Cardiac fibroblast (primary cell): Measurements from ENCODE around the gene PITX1.

Source experiments
- DNase-seq, 2 donors: peaks; one replicate each; pipeline versions ENCODE4 v3.0.0 to v3.0.0-alpha.2; 2010; ENCODE audit warnings: low read depth in 2 of 2
- H3K4me3 ChIP-seq, 2 donors: replicated peaks in 1 of 2; 1 replicate in 1 of 2; 2 replicates in 1 of 2; pipeline ENCODE4 v1.5.1; 2011; ENCODE audit warnings: low read depth in 2 of 2, low read length in 2 of 2, mild to moderate bottlenecking in 2 of 2, moderate library complexity in 1 of 2
- TF ChIP-seq, protein P1 (sequence below): IDR thresholded peaks from one replicate; pipeline ENCODE4 v1.5.1; 2011; ENCODE audit warnings: low read depth, mild to moderate bottlenecking, low read length, inconsistent platforms

PITX1 gene

GRCh38 chr5:135067587-135067986 is 33.6 kb upstream of the PITX1 start:
- TF ChIP-seq, protein P1, sequence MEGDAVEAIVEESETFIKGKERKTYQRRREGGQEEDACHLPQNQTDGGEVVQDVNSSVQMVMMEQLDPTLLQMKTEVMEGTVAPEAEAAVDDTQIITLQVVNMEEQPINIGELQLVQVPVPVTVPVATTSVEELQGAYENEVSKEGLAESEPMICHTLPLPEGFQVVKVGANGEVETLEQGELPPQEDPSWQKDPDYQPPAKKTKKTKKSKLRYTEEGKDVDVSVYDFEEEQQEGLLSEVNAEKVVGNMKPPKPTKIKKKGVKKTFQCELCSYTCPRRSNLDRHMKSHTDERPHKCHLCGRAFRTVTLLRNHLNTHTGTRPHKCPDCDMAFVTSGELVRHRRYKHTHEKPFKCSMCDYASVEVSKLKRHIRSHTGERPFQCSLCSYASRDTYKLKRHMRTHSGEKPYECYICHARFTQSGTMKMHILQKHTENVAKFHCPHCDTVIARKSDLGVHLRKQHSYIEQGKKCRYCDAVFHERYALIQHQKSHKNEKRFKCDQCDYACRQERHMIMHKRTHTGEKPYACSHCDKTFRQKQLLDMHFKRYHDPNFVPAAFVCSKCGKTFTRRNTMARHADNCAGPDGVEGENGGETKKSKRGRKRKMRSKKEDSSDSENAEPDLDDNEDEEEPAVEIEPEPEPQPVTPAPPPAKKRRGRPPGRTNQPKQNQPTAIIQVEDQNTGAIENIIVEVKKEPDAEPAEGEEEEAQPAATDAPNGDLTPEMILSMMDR = no peak
- H3K4me3 ChIP-seq = no peak overlapping the region
- no peak for DNase-seq

DNA sequence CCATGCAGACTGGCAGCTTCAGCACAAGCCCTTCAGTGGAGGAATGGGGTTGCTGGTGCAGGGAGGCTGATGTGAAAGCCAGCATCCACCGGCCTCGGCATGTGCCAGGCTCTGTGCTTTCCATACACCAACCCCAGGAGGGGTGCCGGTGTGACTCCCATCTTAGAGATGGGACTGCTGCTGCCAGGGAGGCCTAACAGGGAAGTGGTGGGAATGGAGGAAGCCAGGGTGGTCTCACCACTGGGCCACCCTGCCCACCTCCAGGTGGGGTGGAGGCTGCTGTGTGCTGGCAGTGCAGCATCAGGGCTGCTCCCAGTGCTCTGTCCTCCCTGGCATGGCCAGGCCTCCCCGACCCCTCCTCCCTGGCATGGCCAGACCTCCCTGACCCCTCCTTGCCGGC is 32.8 kb upstream of the PITX1 start:
- TF ChIP-seq, protein P1 = no peak
- no peak overlapping the region for H3K4me3 ChIP-seq
- DNase-seq = no peak

DNA sequence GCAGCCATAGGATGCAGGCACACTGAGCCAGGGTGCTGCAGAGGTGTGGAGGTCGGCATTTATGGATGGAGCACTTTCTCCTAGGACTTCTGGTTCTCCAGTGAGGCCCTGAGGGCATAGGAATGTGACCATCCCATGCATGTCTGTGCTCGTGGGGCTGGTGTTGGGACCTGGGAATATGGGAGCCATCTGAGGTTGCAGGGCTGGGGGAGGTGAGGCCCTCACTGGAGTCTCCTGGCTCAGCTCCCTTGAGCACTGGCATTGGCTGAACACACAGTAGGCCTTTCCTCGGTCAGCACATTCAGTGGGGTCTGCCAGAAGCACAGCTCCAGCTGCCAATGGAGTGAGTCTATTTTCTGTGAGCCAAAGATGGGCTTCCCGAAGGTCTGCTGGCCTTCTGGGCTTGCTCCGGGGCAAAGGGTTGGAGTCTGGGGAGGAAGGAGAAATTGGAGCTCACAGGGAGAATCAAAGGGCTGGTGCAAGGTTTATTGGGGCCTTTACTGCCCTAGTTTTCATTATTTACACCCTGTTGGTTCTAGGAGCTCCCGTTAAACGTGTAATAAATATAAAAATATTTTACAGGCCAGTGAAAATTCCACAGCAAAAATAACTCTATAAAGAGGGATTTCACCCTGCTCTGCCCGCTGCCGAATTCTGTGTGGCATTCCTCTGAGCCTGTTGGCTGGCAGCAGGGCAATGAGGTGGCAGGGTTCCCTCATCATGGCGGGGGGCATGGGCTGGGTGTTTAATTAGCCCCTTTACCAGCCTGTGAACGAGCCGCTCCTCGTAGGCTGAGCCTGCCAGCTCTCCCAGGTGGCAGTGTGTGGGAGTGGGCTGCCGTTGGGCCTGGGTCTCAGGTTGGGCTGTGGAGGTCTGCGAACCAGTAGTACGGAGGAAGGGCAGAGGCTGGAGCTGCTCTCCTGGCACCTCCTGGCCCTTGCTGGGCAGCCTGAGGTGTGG is 31.6 kb upstream of the PITX1 start:
- H3K4me3 ChIP-seq = no peak overlapping the region
- TF ChIP-seq, protein P1 = no peak
- no peak for DNase-seq

DNA sequence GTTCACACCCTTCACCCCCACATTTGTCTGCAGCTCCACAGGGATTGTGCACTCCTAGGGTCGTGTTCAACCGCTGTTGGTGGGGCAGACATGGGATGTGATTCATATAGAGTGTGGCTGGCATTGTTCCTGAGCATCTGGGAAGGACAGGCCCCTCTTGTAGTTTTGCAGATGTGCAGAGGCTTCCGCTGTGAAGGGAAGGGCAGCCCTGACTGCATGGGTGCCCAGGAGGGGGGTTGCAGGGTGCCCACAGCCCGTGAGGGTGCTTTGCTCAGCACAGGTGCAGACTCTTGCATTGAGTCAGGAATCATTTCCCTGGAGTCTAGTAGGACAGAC is 30.2 kb upstream of the PITX1 start:
- DNase-seq = no peak
- TF ChIP-seq, protein P1 = no peak
- H3K4me3 ChIP-seq = no peak overlapping the region

GRCh38 chr5:135063511-135064234 is 29.6 kb upstream of the PITX1 start:
- no peak for DNase-seq
- no peak overlapping the region for H3K4me3 ChIP-seq
- TF ChIP-seq, protein P1 = no peak

DNA sequence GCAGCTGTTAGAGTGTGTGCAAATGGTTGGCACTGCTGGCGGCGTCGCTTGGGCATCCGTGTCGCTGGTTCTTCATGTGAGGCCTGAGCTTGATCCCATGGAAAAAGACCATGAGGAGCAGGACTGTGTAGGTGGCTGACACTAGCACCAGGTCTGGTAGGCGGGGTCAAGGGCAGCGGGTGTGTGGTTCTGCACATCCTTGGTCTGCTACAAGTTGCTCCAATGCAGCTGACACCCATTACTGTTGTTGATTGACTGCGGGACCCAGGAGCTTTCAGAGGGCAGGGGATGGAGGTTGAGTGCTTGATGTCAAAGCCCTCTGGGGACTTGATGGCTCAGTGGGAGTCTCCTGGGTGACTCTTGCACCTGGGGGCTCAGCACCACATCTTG is 29.0 kb upstream of the PITX1 start:
- TF ChIP-seq, protein P1 = no peak
- no peak overlapping the region for H3K4me3 ChIP-seq
- DNase-seq = no peak
